Measurements from ENCODE around the gene TMEM132D.

TMEM132D gene

GRCh38 chr12:129873111-129873832 lies 30.6 kb downstream of the TMEM132D start:
- FAIRE-seq = no peak

GRCh38 chr12:129871991-129872972 lies 31.5 kb downstream of the TMEM132D start:
- FAIRE-seq = no peak

GRCh38 chr12:129870796-129871195 lies 33.0 kb downstream of the TMEM132D start:
- no peak for FAIRE-seq

GRCh38 chr12:129870136-129870535 lies 33.7 kb downstream of the TMEM132D start:
- no peak for FAIRE-seq

- FAIRE-seq = no peak
Observed at GRCh38 chr12:129868575-129868974, 35.2 kb downstream of the TMEM132D start.

GRCh38 chr12:129863938-129864337 lies 39.9 kb downstream of the TMEM132D start:
- no peak for FAIRE-seq

GRCh38 chr12:129862561-129863175 lies 41.2 kb downstream of the TMEM132D start:
- no peak for FAIRE-seq

GRCh38 chr12:129861951-129862350 lies 41.9 kb downstream of the TMEM132D start:
- FAIRE-seq = no peak

- no peak for FAIRE-seq
Observed at GRCh38 chr12:129854591-129854990, 49.2 kb downstream of the TMEM132D start.

- FAIRE-seq = no peak
Observed at GRCh38 chr12:129851296-129851695, 52.5 kb downstream of the TMEM132D start.

GRCh38 chr12:129848876-129849275 lies 54.9 kb downstream of the TMEM132D start:
- no peak for FAIRE-seq

GRCh38 chr12:129847063-129847462 lies 56.8 kb downstream of the TMEM132D start:
- FAIRE-seq = no peak

GRCh38 chr12:129844662-129845220 lies 59.1 kb downstream of the TMEM132D start:
- no peak for FAIRE-seq

GRCh38 chr12:129841251-129841650 lies 62.6 kb downstream of the TMEM132D start:
- no peak for FAIRE-seq

GRCh38 chr12:129840145-129840884 lies 63.5 kb downstream of the TMEM132D start:
- FAIRE-seq = no peak

- no peak for FAIRE-seq
Observed at GRCh38 chr12:129839679-129840078, 64.1 kb downstream of the TMEM132D start.

GRCh38 chr12:129831294-129831693 lies 72.5 kb downstream of the TMEM132D start:
- no peak for FAIRE-seq

GRCh38 chr12:129830796-129831195 lies 73.0 kb downstream of the TMEM132D start:
- no peak for FAIRE-seq

GRCh38 chr12:129827866-129828384 lies 75.9 kb downstream of the TMEM132D start:
- FAIRE-seq = no peak

GRCh38 chr12:129827102-129827865 lies 76.5 kb downstream of the TMEM132D start:
- FAIRE-seq = no peak

GRCh38 chr12:129826273-129826672 lies 77.6 kb downstream of the TMEM132D start:
- FAIRE-seq = no peak
